CD14-positive monocyte (primary cell): ENCODE data around the gene CCNB1. TPM values are rescaled to one million over a fixed set of nuclear protein-coding genes. Genes with fewer than 3 reads are reported as not detected.
"Not testable (repeated sequence)": the region's sequence is repeated elsewhere in the genome, so short reads cannot be mapped to it uniquely, and the experiment has no call there.

Source experiments
- DNase-seq, 3 donors: peaks; one replicate each; pipeline ENCODE4 v3.0.0-alpha.2; 2011 to 2022
- H2AFZ ChIP-seq: 2 replicates; pipeline ENCODE4 v1.6.0; 2012; ENCODE audit warnings: mild to moderate bottlenecking, low read depth, low read length, inconsistent platforms; ENCODE audit not compliant: insufficient read depth, poor library complexity, severe bottlenecking
- H3K27ac ChIP-seq, 2 donors: 1 replicate in 1 of 2; 2 replicates in 1 of 2; pipeline ENCODE4 v1.5.1; 2012 to 2013; ENCODE audit warnings: low read length in 2 of 2, control low read depth in 1 of 2, inconsistent platforms in 1 of 2, low read depth in 1 of 2, mild to moderate bottlenecking in 1 of 2
- H3K27me3 ChIP-seq, 2 donors: one replicate each; pipeline versions ENCODE4 v1.6.0 to v1.6.1; 2011 to 2013; ENCODE audit warnings: low read length in 2 of 2; ENCODE audit not compliant: control insufficient read depth in 2 of 2, insufficient read depth in 2 of 2
- H3K36me3 ChIP-seq, 2 donors: replicated peaks in 1 of 2; 1 replicate in 1 of 2; 2 replicates in 1 of 2; pipeline versions ENCODE4 v1.5.1 to v1.6.1; 2012 to 2013; ENCODE audit warnings: low read length in 2 of 2, control low read depth in 1 of 2, inconsistent platforms in 1 of 2, mild to moderate bottlenecking in 1 of 2; ENCODE audit not compliant: insufficient read depth in 2 of 2, control insufficient read depth in 1 of 2
- H3K4me1 ChIP-seq, 2 donors: 1 replicate in 1 of 2; 2 replicates in 1 of 2; pipeline versions ENCODE4 v1.5.1 to v1.6.1; 2012 to 2013; ENCODE audit warnings: low read length in 2 of 2, control low read depth in 1 of 2, inconsistent platforms in 1 of 2, mild to moderate bottlenecking in 1 of 2, moderate library complexity in 1 of 2; ENCODE audit not compliant: insufficient read depth in 2 of 2, control insufficient read depth in 1 of 2
- H3K4me2 ChIP-seq: replicated peaks from 2 replicates; pipeline ENCODE3; 2012; ENCODE audit warnings: low read length, moderate library complexity, mild to moderate bottlenecking; ENCODE audit not compliant: poor library complexity, severe bottlenecking; ENCODE audit errors: extremely low read depth
- H3K4me3 ChIP-seq, 3 experiments: fragments of 200-600 bp in 1 of 3; sonication (generic) in 1 of 3; replicated peaks in 1 of 3; 1 replicate in 2 of 3; 2 replicates in 1 of 3; pipeline ENCODE4 v1.5.1; 2011 to 2013; ENCODE audit warnings: low read length in 3 of 3, mild to moderate bottlenecking in 3 of 3, control low read depth in 2 of 3, low read depth in 2 of 3, inconsistent platforms in 1 of 3, moderate library complexity in 1 of 3
- H3K79me2 ChIP-seq: 2 replicates; pipeline ENCODE4 v1.6.0; 2012; ENCODE audit warnings: mild to moderate bottlenecking, control low read depth, inconsistent platforms, low read length, moderate library complexity; ENCODE audit not compliant: insufficient read depth
- H3K9ac ChIP-seq: 2 replicates; pipeline ENCODE4 v1.6.0; 2017; ENCODE audit warnings: low read length, mild to moderate bottlenecking; ENCODE audit not compliant: insufficient read depth, poor library complexity, severe bottlenecking
- H3K9me3 ChIP-seq, 2 donors: replicated peaks in 1 of 2; 1 replicate in 1 of 2; 2 replicates in 1 of 2; pipeline versions ENCODE4 v1.5.1 to v1.6.1; 2012 to 2013; ENCODE audit warnings: low read length in 2 of 2, control low read depth in 1 of 2; ENCODE audit not compliant: control insufficient read depth in 1 of 2, insufficient read depth in 1 of 2
- H4K20me1 ChIP-seq: 2 replicates; pipeline ENCODE4 v1.6.0; 2012; ENCODE audit warnings: mild to moderate bottlenecking, low read length, control low read depth, moderate library complexity; ENCODE audit not compliant: insufficient read depth
- H3K27ac Mint-ChIP-seq, 7 donors: one replicate each; pipeline ENCODE4 v1.8.0; 2020; ENCODE audit warnings: mild to moderate bottlenecking in 7 of 7, mixed read lengths in 7 of 7, moderate library complexity in 6 of 7, inconsistent platforms in 2 of 7
- H3K27me3 Mint-ChIP-seq, 3 donors: one replicate each; pipeline ENCODE4 v1.8.0; 2021 to 2022; ENCODE audit warnings: low read depth in 3 of 3, mild to moderate bottlenecking in 3 of 3, mixed read lengths in 3 of 3, moderate library complexity in 3 of 3, inconsistent platforms in 1 of 3
- H3K36me3 Mint-ChIP-seq, 2 donors: one replicate each; pipeline ENCODE4 v1.8.0; 2020; ENCODE audit warnings: mixed read lengths in 2 of 2, inconsistent platforms in 1 of 2, mild to moderate bottlenecking in 1 of 2
- H3K4me1 Mint-ChIP-seq: one replicate; pipeline ENCODE4 v1.8.0; 2020; ENCODE audit warnings: mild to moderate bottlenecking, mixed read lengths
- H3K4me3 Mint-ChIP-seq, 2 donors: one replicate each; pipeline ENCODE4 v1.8.0; 2020; ENCODE audit warnings: mild to moderate bottlenecking in 2 of 2, mixed read lengths in 2 of 2, moderate library complexity in 1 of 2
- H3K9me3 Mint-ChIP-seq, 7 donors: one replicate each; pipeline ENCODE4 v1.8.0; 2020 to 2022; ENCODE audit warnings: mixed read lengths in 7 of 7, mild to moderate bottlenecking in 6 of 7, moderate library complexity in 6 of 7, inconsistent platforms in 2 of 7
- CTCF ChIP-seq: fragments of 200-600 bp; IDR thresholded peaks from one replicate; pipeline ENCODE4 v1.8.0; 2022; ENCODE audit warnings: antibody characterized with exemption, mild to moderate bottlenecking
- WGBS: methylation state at CpG from one replicate; pipeline ENCODE4 v1.1.5; 2013; ENCODE audit warnings: missing lambda C conversion rate; ENCODE audit not compliant: insufficient coverage; 5-methylcytosine and 5-hydroxymethylcytosine counted together
- intact Hi-C, 2 donors: fragments of 100-400 bp; cut with micrococcal nuclease; formaldehyde crosslinking; loops; one replicate each; pipeline versions ENCODE4 v1.15.0 to v1.15.1; 2023
- polyA plus RNA-seq, 3 donors: library from polyadenylated mRNA; depleted of rRNA in 1 of 3; unstranded in 2 of 3; stranded (reverse) in 1 of 3; fragments of 300-500 nt in 2 of 3; fragments of >200 nt in 1 of 3; fragmentation: Illumina TruSeq in 2 of 3; gene quantifications; 1 replicate in 2 of 3; 2 replicates in 1 of 3; pipeline ENCODE4 v1.2.3, GENCODE V29; 2012 to 2021

CCNB1 gene
- polyA plus RNA-seq, 3 donors, result 0.64 to 2.6 (median 1.6) TPM

- no peaks in the 10 kb centered on the region for H3K9me3 ChIP-seq
- Mint-ChIP-seq H3K9me3 (peaks cover 0 to 3% (median 0%) of the 10 kb centered on the region in 7 donors), H3K27me3 (peaks cover 0 to 3% (median 2%) of the 10 kb centered on the region in 3 donors), H3K27ac (peak overlapping the region in 2 of 7 donors; percentile 25 to 65), H3K4me3 (no peak overlapping the region), H3K4me1 (peaks cover 11% of the 10 kb centered on the region), H3K36me3 (peaks cover 11 to 27% of the 10 kb centered on the region in 2 donors)
- peaks cover 4 to 19% of the 10 kb centered on the region in 2 donors for H3K4me1 ChIP-seq
- no peak for DNase-seq
- H3K4me2 ChIP-seq, result no peak overlapping the region
- peaks cover 16% of the 10 kb centered on the region for H4K20me1 ChIP-seq
- intact Hi-C loops, result loop anchor here in 1 of 2 donors (5.0 kb wide), 2 partner anchors 53 to 147 kb away; partner anchors contain the start of genes AK6, CCNB1, RAD17 and TAF9
- H3K27ac ChIP-seq, result no peak overlapping the region
- no peak overlapping the region for H3K9ac ChIP-seq
- peaks cover 3 to 8% of the 10 kb centered on the region in 2 donors for H3K36me3 ChIP-seq
- no peak overlapping the region for H3K4me3 ChIP-seq
- TF ChIP-seq CTCF, result no peak
- no peaks in the 10 kb centered on the region for H3K27me3 ChIP-seq
- no peak overlapping the region for H2AFZ ChIP-seq
- peaks cover 53% of the 10 kb centered on the region for H3K79me2 ChIP-seq
Measured at GRCh38 chr5:69219939-69220338, 53.0 kb downstream of the CCNB1 start.

- H3K9me3 ChIP-seq, H3K27me3 Mint-ChIP-seq, H3K4me3 ChIP-seq, H3K4me2 ChIP-seq, H3K4me3 Mint-ChIP-seq, H3K27ac ChIP-seq, H2AFZ ChIP-seq, H3K27ac Mint-ChIP-seq, intact Hi-C loops, H3K9me3 Mint-ChIP-seq, H3K9ac ChIP-seq, DNase-seq, H3K27me3 ChIP-seq: not testable (repeated sequence)
- Histone ChIP-seq H3K79me2 (peaks cover 53% of the 10 kb centered on the region), H3K4me1 (peaks cover 4 to 19% of the 10 kb centered on the region in 2 donors), H3K36me3 (peaks cover 3 to 11% of the 10 kb centered on the region in 2 donors), H4K20me1 (peaks cover 16% of the 10 kb centered on the region)
- peaks cover 11% of the 10 kb centered on the region for H3K4me1 Mint-ChIP-seq
- peaks cover 11 to 31% of the 10 kb centered on the region in 2 donors for H3K36me3 Mint-ChIP-seq
- 100% methylated on average over 5 of the region's 18 CpGs for WGBS
Measured at GRCh38 chr5:69220371-69220770, 53.4 kb downstream of the CCNB1 start.

- H3K9me3 ChIP-seq, H2AFZ ChIP-seq, DNase-seq, H3K4me3 Mint-ChIP-seq, H3K9me3 Mint-ChIP-seq, H3K27ac Mint-ChIP-seq, H3K9ac ChIP-seq, H3K27me3 ChIP-seq, H3K4me3 ChIP-seq, H3K27ac ChIP-seq, H3K27me3 Mint-ChIP-seq, intact Hi-C loops, H3K4me2 ChIP-seq: not testable (repeated sequence)
- WGBS, result no CpG with 5 or more reads among the region's 9 CpGs
- Mint-ChIP-seq H3K4me1 (peaks cover 11% of the 10 kb centered on the region), H3K36me3 (peaks cover 11 to 36% of the 10 kb centered on the region in 2 donors)
- H3K4me1 ChIP-seq, result peaks cover 4 to 19% of the 10 kb centered on the region in 2 donors
- peaks cover 5 to 12% of the 10 kb centered on the region in 2 donors for H3K36me3 ChIP-seq
- H4K20me1 ChIP-seq, result peaks cover 16% of the 10 kb centered on the region
- H3K79me2 ChIP-seq, result peaks cover 55% of the 10 kb centered on the region
Measured at GRCh38 chr5:69220833-69221232, 53.9 kb downstream of the CCNB1 start.
